Loucy (cell line): ENCODE results near the gene ASB7.

Source experiments
- EZH2phosphoT487 ChIP-seq: fragments of 200-600 bp; IDR thresholded peaks from 2 replicates; pipeline ENCODE4 v1.6.1; 2018; ENCODE audit warnings: antibody characterized with exemption, mild to moderate bottlenecking, moderate library complexity, borderline replicate concordance
- TF ChIP-seq, protein P1 (sequence below): fragments of 200-600 bp; sonication (generic); conservative IDR thresholded peaks from 2 replicates; pipeline ENCODE4 v1.5.1; 2014; ENCODE audit warnings: mild to moderate bottlenecking, antibody characterized with exemption, low read length

- TF ChIP-seq, protein P1, sequence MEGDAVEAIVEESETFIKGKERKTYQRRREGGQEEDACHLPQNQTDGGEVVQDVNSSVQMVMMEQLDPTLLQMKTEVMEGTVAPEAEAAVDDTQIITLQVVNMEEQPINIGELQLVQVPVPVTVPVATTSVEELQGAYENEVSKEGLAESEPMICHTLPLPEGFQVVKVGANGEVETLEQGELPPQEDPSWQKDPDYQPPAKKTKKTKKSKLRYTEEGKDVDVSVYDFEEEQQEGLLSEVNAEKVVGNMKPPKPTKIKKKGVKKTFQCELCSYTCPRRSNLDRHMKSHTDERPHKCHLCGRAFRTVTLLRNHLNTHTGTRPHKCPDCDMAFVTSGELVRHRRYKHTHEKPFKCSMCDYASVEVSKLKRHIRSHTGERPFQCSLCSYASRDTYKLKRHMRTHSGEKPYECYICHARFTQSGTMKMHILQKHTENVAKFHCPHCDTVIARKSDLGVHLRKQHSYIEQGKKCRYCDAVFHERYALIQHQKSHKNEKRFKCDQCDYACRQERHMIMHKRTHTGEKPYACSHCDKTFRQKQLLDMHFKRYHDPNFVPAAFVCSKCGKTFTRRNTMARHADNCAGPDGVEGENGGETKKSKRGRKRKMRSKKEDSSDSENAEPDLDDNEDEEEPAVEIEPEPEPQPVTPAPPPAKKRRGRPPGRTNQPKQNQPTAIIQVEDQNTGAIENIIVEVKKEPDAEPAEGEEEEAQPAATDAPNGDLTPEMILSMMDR: no peak
- no peak for TF ChIP-seq EZH2phosphoT487
Observed at GRCh38 chr15:100580414-100580813, 22.0 kb upstream of the ASB7 start.
